Upper lobe of right lung (tissue), 1 donor: ENCODE data around the gene PNLIP. TPM values are rescaled to one million over a fixed set of nuclear protein-coding genes. Genes with fewer than 3 reads are reported as not detected.

Experiments
- ATAC-seq: fragments of 200-7000 bp; cut with Tn5 transposase; one replicate; pipeline ENCODE4 v1.9.1; 2020; ENCODE audit warnings: mild to moderate bottlenecking, moderate library complexity
- DNase-seq: peaks from one replicate; pipeline ENCODE4 v3.0.0-alpha.2; 2020
- H3K27ac ChIP-seq: fragments of 200-600 bp; one replicate; pipeline ENCODE4 v1.8.0; 2022
- H3K27me3 ChIP-seq: fragments of 200-600 bp; one replicate; pipeline ENCODE4 v1.8.0; 2022; ENCODE audit warnings: mild to moderate bottlenecking
- H3K36me3 ChIP-seq: fragments of 200-600 bp; one replicate; pipeline ENCODE4 v1.8.0; 2022
- H3K4me1 ChIP-seq: fragments of 200-600 bp; one replicate; pipeline ENCODE4 v1.8.0; 2022
- H3K4me3 ChIP-seq: fragments of 200-600 bp; one replicate; pipeline ENCODE4 v1.8.0; 2022; ENCODE audit warnings: mild to moderate bottlenecking
- H3K9me3 ChIP-seq: fragments of 200-600 bp; one replicate; pipeline ENCODE4 v1.8.0; 2022
- intact Hi-C: fragments of 100-400 bp; cut with DNase I; formaldehyde crosslinking; loops from one replicate; pipeline ENCODE4 v1.11.0; 2022
- total RNA-seq: library from RNA; stranded (reverse); fragmentation: NEBNext Ultra II Directional; extraction: Animal tissue kit (Norgen Biotek cat#: 25700); gene quantifications from one replicate; pipeline ENCODE4 v1.2.1, GENCODE V29; 2021
- TF ChIP-seq, protein P1 (sequence below): fragments of 200-600 bp; IDR thresholded peaks from one replicate; pipeline ENCODE4 v1.8.0; 2022; ENCODE audit warnings: antibody characterized with exemption
- donor health status: DM: no; HTN: yes; CAD: no; lungs with severe emphysema.

PNLIP gene
- total RNA-seq, 1 donor from 2014 or later, result not detected

DNA sequence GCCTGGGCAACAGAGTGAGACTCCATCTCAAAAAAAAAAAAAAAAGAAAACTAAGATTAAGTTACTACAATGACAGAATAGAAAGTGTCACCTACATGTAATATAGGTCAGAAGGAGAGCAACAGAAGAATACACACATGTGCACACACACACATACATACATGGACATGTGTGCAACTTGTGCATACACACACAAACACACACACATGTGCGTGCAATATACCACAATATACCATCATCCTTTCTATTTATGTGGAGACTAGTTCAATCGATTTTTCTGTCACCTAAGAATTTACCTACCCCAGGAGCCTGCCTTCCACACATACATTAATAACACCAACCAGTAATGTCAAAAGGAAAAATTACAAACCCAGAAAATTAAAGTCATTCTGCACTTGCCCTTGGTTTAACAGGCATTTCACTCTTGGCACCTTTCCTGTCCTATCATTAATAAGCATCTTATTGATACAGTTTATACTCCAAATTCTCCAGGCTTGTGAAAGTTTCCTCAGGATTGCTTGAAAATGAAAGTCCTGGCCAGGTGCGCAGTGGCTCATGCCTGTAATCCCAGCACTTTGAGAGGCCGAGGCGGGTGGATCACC is 47.5 kb downstream of the PNLIP start:
- DNase-seq (no peak), ATAC-seq (no peak)
- no peaks in the 10 kb centered on the region for H3K4me1 ChIP-seq
- H3K27me3 ChIP-seq, result no peaks in the 10 kb centered on the region
- H3K4me3 ChIP-seq, result no peak overlapping the region
- H3K27ac ChIP-seq, result no peak overlapping the region
- intact Hi-C loops, result no loop called here
- H3K9me3 ChIP-seq, result no peaks in the 10 kb centered on the region
- H3K36me3 ChIP-seq, result no peaks in the 10 kb centered on the region
- TF ChIP-seq, protein P1, sequence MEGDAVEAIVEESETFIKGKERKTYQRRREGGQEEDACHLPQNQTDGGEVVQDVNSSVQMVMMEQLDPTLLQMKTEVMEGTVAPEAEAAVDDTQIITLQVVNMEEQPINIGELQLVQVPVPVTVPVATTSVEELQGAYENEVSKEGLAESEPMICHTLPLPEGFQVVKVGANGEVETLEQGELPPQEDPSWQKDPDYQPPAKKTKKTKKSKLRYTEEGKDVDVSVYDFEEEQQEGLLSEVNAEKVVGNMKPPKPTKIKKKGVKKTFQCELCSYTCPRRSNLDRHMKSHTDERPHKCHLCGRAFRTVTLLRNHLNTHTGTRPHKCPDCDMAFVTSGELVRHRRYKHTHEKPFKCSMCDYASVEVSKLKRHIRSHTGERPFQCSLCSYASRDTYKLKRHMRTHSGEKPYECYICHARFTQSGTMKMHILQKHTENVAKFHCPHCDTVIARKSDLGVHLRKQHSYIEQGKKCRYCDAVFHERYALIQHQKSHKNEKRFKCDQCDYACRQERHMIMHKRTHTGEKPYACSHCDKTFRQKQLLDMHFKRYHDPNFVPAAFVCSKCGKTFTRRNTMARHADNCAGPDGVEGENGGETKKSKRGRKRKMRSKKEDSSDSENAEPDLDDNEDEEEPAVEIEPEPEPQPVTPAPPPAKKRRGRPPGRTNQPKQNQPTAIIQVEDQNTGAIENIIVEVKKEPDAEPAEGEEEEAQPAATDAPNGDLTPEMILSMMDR, result no peak

DNA sequence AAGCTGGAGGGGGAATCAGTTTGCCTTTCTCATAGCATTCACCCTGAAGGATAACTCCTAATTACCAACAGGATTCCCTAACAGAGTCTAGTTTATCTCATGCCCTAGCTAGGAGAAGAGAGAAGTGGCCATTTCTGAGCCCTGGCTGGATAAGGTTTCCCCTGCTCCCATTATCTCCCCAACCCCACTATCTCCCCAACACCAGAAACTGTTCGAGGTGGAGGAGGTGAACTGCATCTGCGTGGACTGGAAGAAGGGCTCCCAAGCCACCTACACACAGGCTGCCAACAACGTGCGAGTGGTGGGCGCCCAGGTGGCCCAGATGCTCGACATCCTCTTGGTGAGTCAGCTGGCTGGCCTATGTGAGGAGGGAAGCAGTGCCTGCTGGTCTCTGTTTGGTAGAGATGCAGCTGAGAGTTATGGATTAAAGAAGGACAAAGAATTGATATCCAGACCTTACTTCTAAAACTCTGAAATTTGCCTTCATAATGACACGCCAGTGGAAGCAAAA is 48.8 kb downstream of the PNLIP start:
- Histone ChIP-seq H3K27me3 (no peaks in the 10 kb centered on the region), H3K36me3 (no peaks in the 10 kb centered on the region), H3K27ac (no peak overlapping the region), H3K4me1 (no peaks in the 10 kb centered on the region), H3K9me3 (no peaks in the 10 kb centered on the region), H3K4me3 (no peak overlapping the region)
- ATAC-seq (no peak), DNase-seq (no peak)
- TF ChIP-seq, protein P1, result no peak
- intact Hi-C loops, result no loop called here

DNA sequence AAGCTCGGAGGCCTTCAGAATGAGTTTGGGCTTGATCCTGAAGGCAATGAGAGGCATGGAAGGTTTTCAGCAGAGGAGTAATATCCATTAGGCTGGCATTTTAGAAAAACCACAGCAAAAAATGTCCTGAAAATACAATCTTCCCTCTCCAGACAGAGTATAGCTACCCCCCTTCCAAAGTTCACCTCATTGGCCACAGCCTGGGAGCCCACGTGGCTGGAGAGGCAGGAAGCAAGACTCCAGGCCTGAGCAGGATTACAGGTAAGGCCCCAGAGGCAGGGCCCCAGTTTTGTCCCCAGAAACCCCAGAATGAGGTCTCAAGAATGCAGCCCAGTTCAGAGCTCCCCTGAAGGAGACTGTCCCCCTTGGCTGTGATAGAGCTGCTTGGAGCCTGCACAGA is 50.3 kb downstream of the PNLIP start:
- H3K9me3 ChIP-seq, result no peaks in the 10 kb centered on the region
- intact Hi-C loops, result no loop called here
- no peaks in the 10 kb centered on the region for H3K27me3 ChIP-seq
- TF ChIP-seq, protein P1, result no peak
- ATAC-seq (no peak), DNase-seq (no peak)
- H3K4me3 ChIP-seq, result no peak overlapping the region
- no peaks in the 10 kb centered on the region for H3K36me3 ChIP-seq
- H3K27ac ChIP-seq, result no peak overlapping the region
- H3K4me1 ChIP-seq, result no peaks in the 10 kb centered on the region

DNA sequence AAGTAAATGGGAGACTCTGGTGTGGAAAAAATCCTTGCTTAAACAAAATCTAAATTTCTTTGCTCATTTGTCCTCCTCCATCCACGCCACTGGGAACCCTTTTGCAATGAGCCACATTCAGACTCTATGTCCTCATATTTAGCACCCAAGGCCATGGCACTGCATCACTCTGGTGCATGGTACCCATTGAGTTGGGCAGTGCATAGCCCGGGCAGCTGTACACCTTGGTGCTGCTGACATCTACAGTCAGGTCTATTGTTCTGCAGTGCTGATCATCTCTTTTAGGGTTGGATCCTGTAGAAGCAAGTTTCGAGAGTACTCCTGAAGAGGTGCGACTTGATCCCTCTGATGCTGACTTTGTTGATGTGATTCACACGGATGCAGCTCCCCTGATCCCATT is 51.8 kb downstream of the PNLIP start:
- H3K27me3 ChIP-seq, result no peaks in the 10 kb centered on the region
- H3K4me3 ChIP-seq, result no peak overlapping the region
- DNase-seq (no peak), ATAC-seq (no peak)
- H3K9me3 ChIP-seq, result no peaks in the 10 kb centered on the region
- H3K27ac ChIP-seq, result no peak overlapping the region
- intact Hi-C loops, result no loop called here
- no peaks in the 10 kb centered on the region for H3K4me1 ChIP-seq
- TF ChIP-seq, protein P1, result no peak
- no peaks in the 10 kb centered on the region for H3K36me3 ChIP-seq

DNA sequence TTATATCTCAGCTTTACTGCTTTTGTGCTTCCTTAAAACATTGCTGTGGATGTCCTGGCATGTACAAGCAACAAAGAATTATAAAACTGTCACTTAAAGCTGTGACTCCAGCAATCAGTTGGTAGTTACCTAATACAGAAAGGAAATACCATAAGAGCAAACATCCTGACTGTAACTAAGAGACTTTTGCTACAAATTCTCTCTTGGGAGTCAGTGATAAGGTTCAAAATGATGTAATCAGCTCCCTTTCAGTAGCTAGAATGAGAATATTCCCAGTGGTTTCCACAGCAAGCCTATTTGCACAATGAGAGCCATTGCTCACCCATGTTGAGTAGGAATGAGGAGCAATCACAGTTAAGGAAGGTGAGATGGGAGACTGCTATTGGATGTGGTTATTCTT is 52.6 kb downstream of the PNLIP start:
- H3K27ac ChIP-seq, result no peak overlapping the region
- no peaks in the 10 kb centered on the region for H3K4me1 ChIP-seq
- intact Hi-C loops, result no loop called here
- TF ChIP-seq, protein P1, result no peak
- no peak for ATAC-seq
- no peaks in the 10 kb centered on the region for H3K36me3 ChIP-seq
- DNase-seq, result no peak
- no peaks in the 10 kb centered on the region for H3K27me3 ChIP-seq
- H3K9me3 ChIP-seq, result no peaks in the 10 kb centered on the region
- H3K4me3 ChIP-seq, result no peak overlapping the region

DNA sequence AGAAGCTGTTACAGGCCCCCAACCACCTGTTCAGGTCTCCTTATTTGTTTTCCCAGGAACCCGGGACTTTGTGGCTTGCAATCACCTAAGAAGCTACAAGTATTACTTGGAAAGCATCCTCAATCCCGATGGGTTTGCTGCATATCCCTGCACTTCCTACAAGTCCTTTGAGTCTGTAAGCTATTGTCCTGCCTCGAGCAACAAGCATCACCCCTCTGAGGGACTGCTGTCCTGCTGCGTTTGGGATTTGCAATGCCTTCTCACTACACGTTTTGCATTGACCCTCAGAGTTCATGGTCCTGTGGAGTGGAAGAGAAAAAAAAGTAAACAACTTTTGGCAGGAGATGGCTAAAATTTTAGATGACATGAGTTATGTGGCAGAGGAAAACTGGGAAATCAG is 54.3 kb downstream of the PNLIP start:
- TF ChIP-seq, protein P1, result no peak

More for the DNA sequence above, 54.3 kb downstream of the PNLIP start:
- Histone ChIP-seq H3K9me3 (no peaks in the 10 kb centered on the region), H3K4me1 (no peaks in the 10 kb centered on the region), H3K27me3 (no peaks in the 10 kb centered on the region), H3K27ac (no peak overlapping the region), H3K4me3 (no peak overlapping the region), H3K36me3 (no peaks in the 10 kb centered on the region)
- ATAC-seq (no peak), DNase-seq (no peak)
- intact Hi-C loops, result no loop called here
